ENCODE data around the gene SMIM5. TPM values are rescaled to one million over a fixed set of nuclear protein-coding genes. Genes with fewer than 3 reads are reported as not detected.

SMIM5 gene
- total and polyA plus RNA-seq, 4 donors = 2.1 to 5.8 (median 2.8) TPM

DNA sequence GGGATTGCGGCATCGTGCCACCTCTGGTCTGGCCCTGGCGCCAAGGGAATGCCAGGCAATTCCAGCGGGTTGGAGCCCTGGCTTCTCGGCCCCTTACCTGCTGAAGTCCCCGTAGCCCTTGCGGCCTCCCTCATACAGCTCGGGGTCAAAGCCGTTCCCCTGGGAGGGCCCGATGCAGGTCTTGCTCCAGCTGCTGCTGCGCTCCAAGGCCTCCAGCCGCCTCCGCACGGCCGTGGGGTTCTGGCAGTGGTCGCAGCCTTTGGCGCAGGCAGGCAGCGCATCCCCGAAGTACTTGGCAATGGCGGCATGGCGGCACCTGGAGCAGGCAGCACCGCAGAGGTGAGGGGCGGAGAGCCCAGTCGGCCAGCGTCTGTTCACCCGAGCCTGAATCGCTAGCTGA is 1.9 kb upstream of the SMIM5 start:
- H3K36me3 ChIP-seq (ENCODE audit: control insufficient read depth, insufficient read depth, low read length) = peaks cover 75% of the 10 kb centered on the region
- no peak for DNase-seq (ENCODE audit: low read depth in 4 of 6, low spot score in 6 of 6)
- H3K27me3 ChIP-seq (ENCODE audit: control insufficient read depth, insufficient read depth, low read length) = no peaks in the 10 kb centered on the region
- H3K4me3 ChIP-seq (ENCODE audit: low read depth, low read length) = no peak overlapping the region
- H3K9me3 ChIP-seq (ENCODE audit: control insufficient read depth, insufficient read depth, low read length) = no peaks in the 10 kb centered on the region
- H3K27ac ChIP-seq (ENCODE audit: low read depth, low read length) = no peak overlapping the region
- 95% methylated on average over 27 of the region's 27 CpGs for WGBS (ENCODE audit: insufficient coverage)
- peaks cover 44% of the 10 kb centered on the region for H3K4me1 ChIP-seq (ENCODE audit: control insufficient read depth, insufficient read depth, low read length)

DNA sequence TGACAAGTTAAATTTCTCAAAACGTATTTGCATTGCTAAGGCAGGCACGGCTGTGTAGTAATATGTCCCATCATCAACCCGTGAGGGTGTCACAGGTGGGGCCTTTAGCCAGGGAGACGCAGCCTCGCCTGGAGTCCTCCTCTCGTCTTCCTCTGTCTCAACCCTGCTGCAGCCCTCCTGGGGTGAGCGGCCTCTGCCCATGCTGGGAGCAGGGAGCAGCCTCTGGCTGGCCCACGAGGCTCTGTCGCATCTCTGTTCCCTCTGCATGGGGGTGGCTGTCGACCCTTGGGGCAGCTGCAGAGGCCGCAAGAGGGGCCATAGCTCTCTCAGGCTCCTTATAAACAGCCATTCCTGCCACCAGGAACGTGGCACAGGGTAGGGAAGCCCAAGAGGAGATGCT is 806 bp upstream of the SMIM5 start:
- peaks cover 52% of the 10 kb centered on the region for H3K4me1 ChIP-seq (ENCODE audit: control insufficient read depth, insufficient read depth, low read length)
- WGBS (ENCODE audit: insufficient coverage) = 78% methylated on average over 12 of the region's 12 CpGs
- no peak for DNase-seq (ENCODE audit: low read depth in 4 of 6, low spot score in 6 of 6)
- no peaks in the 10 kb centered on the region for H3K27me3 ChIP-seq (ENCODE audit: control insufficient read depth, insufficient read depth, low read length)
- H3K4me3 ChIP-seq (ENCODE audit: low read depth, low read length) = no peak overlapping the region
- H3K9me3 ChIP-seq (ENCODE audit: control insufficient read depth, insufficient read depth, low read length) = no peaks in the 10 kb centered on the region
- peak overlapping the region; percentile 96 for H3K27ac ChIP-seq (ENCODE audit: low read depth, low read length)
- peaks cover 75% of the 10 kb centered on the region for H3K36me3 ChIP-seq (ENCODE audit: control insufficient read depth, insufficient read depth, low read length)

DNA sequence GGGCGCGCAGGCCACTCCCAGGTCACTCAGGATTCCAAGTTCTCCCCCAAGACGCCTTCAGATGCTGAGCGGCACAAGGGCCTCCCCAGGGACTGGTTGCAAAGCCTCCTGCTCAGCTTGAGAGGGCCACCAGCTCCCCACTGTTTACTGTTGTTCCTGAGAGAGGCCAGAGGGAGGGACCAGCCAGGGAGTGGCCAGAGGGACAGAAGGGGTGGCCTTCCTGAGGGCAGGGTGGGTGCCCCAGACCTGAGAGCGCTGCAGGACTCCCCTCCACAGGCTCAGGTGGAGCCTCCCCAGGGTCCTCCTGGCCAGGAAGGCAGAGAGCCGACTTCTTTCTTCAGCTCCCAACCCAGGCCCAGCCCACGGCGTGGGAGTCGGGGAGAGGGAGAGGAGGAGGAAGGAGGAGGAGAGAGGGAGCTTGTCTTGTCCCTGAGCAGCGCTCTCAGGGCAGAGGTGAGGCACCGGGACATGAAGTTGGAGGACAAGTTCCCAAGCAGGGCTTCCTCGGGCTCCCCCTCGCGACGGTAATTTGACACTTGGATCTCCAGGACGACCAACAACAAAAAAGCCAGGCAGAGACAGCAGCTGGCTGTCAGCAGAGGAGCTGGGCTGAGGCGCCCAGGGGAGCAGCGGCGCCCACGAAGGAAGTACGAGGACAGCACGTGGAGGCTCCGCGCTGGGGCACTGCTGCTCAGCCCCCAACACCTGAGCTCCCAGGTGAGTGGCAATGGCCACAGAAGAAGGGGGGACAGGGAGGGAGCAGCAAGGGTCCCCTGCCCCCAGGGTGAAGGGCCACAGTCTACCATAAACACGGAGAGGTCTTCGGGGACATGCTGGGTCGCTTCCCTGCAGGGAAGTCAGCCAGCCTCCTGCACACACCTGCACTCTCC is 497 bp downstream of the SMIM5 start:
- 16% methylated on average over 25 of the region's 27 CpGs for WGBS (ENCODE audit: insufficient coverage)
- DNase-seq (ENCODE audit: low read depth in 4 of 6, low spot score in 6 of 6) = peak; percentile 57 to 93 (median 75)
- H3K36me3 ChIP-seq (ENCODE audit: control insufficient read depth, insufficient read depth, low read length) = peaks cover 76% of the 10 kb centered on the region
- peak overlapping the region; percentile 96 for H3K27ac ChIP-seq (ENCODE audit: low read depth, low read length)
- H3K4me3 ChIP-seq (ENCODE audit: low read depth, low read length) = peak overlapping the region; percentile 43
- no peaks in the 10 kb centered on the region for H3K9me3 ChIP-seq (ENCODE audit: control insufficient read depth, insufficient read depth, low read length)
- peaks cover 56% of the 10 kb centered on the region for H3K4me1 ChIP-seq (ENCODE audit: control insufficient read depth, insufficient read depth, low read length)
- H3K27me3 ChIP-seq (ENCODE audit: control insufficient read depth, insufficient read depth, low read length) = no peaks in the 10 kb centered on the region

DNA sequence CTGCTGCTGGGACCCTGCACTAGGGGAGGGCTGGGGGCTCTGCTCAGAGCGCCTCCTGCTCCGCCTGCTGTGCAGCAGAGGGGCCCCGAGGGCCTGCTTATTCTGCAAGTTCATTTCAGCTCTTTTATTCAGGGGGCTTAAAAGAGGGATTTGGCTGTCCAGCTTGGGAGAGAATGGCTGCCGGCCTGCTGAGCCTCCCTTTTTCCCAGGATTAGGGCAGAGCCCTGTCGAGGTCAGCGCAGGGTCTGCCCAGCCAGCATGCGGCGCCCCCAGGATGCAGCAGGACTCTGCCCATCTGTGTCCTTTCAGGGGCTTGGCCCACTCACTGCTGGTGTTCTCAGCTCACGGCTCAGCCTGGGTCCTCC is 1.1 kb downstream of the SMIM5 start:
- Histone ChIP-seq H3K4me1 (ENCODE audit: control insufficient read depth, insufficient read depth, low read length) (peaks cover 56% of the 10 kb centered on the region), H3K27me3 (ENCODE audit: control insufficient read depth, insufficient read depth, low read length) (no peaks in the 10 kb centered on the region), H3K9me3 (ENCODE audit: control insufficient read depth, insufficient read depth, low read length) (no peaks in the 10 kb centered on the region), H3K36me3 (ENCODE audit: control insufficient read depth, insufficient read depth, low read length) (peaks cover 76% of the 10 kb centered on the region), H3K27ac (ENCODE audit: low read depth, low read length) (peak overlapping the region; percentile 96), H3K4me3 (ENCODE audit: low read depth, low read length) (peak overlapping the region; percentile 43)
- DNase-seq (ENCODE audit: low read depth in 4 of 6, low spot score in 6 of 6) = no peak
- WGBS (ENCODE audit: insufficient coverage) = 41% methylated on average over 9 of the region's 9 CpGs

GRCh38 chr17:75634754-75635609 is 1.7 kb downstream of the SMIM5 start:
- DNase-seq (ENCODE audit: low read depth in 4 of 6, low spot score in 6 of 6) = no peak
- Histone ChIP-seq H3K9me3 (ENCODE audit: control insufficient read depth, insufficient read depth, low read length) (no peaks in the 10 kb centered on the region), H3K36me3 (ENCODE audit: control insufficient read depth, insufficient read depth, low read length) (peaks cover 76% of the 10 kb centered on the region), H3K27ac (ENCODE audit: low read depth, low read length) (peak overlapping the region; percentile 96), H3K27me3 (ENCODE audit: control insufficient read depth, insufficient read depth, low read length) (no peaks in the 10 kb centered on the region), H3K4me3 (ENCODE audit: low read depth, low read length) (peak overlapping the region; percentile 43), H3K4me1 (ENCODE audit: control insufficient read depth, insufficient read depth, low read length) (peaks cover 56% of the 10 kb centered on the region)
- WGBS (ENCODE audit: insufficient coverage) = 71% methylated on average over 17 of the region's 20 CpGs

- Histone ChIP-seq H3K36me3 (ENCODE audit: control insufficient read depth, insufficient read depth, low read length) (peaks cover 76% of the 10 kb centered on the region), H3K4me1 (ENCODE audit: control insufficient read depth, insufficient read depth, low read length) (peaks cover 56% of the 10 kb centered on the region), H3K27me3 (ENCODE audit: control insufficient read depth, insufficient read depth, low read length) (no peaks in the 10 kb centered on the region), H3K4me3 (ENCODE audit: low read depth, low read length) (no peak overlapping the region), H3K27ac (ENCODE audit: low read depth, low read length) (peak overlapping the region; percentile 96), H3K9me3 (ENCODE audit: control insufficient read depth, insufficient read depth, low read length) (no peaks in the 10 kb centered on the region)
- 71% methylated on average over 16 of the region's 16 CpGs for WGBS (ENCODE audit: insufficient coverage)
- DNase-seq (ENCODE audit: low read depth in 4 of 6, low spot score in 6 of 6) = no peak
Observed at GRCh38 chr17:75635610-75636202, 2.5 kb downstream of the SMIM5 start.

DNA sequence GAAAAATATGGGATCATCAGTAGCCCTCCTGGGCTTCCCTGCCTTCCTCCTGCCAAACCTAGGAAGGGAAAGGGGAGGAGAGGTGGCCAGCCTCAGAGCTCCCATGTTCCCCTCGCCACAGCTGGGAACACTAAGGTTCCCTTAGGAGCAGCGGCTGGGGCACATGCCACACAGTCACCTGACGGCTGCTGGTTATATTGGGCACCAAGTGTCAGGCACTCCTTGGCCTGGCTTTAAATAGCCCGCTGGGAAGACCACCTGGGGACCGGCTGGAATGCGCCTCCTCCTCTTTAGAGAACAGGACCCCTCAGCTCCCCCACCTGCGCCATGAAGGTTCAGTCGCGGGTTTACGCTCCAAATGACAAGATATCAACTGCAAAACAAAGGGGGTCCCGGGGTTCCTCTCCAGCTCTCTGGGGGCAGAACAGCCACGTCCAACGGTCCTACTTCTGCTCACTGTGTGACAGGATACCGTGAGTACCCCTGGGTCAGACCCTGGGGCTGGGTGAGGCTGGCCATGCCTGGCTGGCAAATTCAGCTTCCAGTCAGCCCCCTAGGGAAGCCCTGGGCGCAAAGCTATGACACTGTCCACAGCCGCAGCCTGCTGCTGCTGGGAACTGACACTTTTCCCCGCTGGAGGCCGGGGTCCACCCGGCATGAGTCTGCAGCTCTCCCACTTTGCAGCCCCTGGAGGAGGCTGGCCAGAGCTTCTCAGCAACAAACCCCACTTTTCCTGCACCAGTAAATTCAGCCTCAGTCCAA is 3.3 kb downstream of the SMIM5 start:
- Histone ChIP-seq H3K4me3 (ENCODE audit: low read depth, low read length) (no peak overlapping the region), H3K27me3 (ENCODE audit: control insufficient read depth, insufficient read depth, low read length) (no peaks in the 10 kb centered on the region), H3K4me1 (ENCODE audit: control insufficient read depth, insufficient read depth, low read length) (peaks cover 56% of the 10 kb centered on the region), H3K27ac (ENCODE audit: low read depth, low read length) (peak overlapping the region; percentile 27), H3K36me3 (ENCODE audit: control insufficient read depth, insufficient read depth, low read length) (peaks cover 74% of the 10 kb centered on the region), H3K9me3 (ENCODE audit: control insufficient read depth, insufficient read depth, low read length) (no peaks in the 10 kb centered on the region)
- DNase-seq (ENCODE audit: low read depth in 4 of 6, low spot score in 6 of 6) = no peak
- WGBS (ENCODE audit: insufficient coverage) = 82% methylated on average over 19 of the region's 19 CpGs

GRCh38 chr17:75637143-75637538 is 3.9 kb downstream of the SMIM5 start:
- H3K4me1 ChIP-seq (ENCODE audit: control insufficient read depth, insufficient read depth, low read length) = peaks cover 56% of the 10 kb centered on the region
- H3K36me3 ChIP-seq (ENCODE audit: control insufficient read depth, insufficient read depth, low read length) = peaks cover 76% of the 10 kb centered on the region
- no peak overlapping the region for H3K27ac ChIP-seq (ENCODE audit: low read depth, low read length)
- 63% methylated on average over 13 of the region's 13 CpGs for WGBS (ENCODE audit: insufficient coverage)
- peak in 2 of 6 donors; percentile 26 to 46 for DNase-seq (ENCODE audit: low read depth in 4 of 6, low spot score in 6 of 6)
- no peak overlapping the region for H3K4me3 ChIP-seq (ENCODE audit: low read depth, low read length)
- H3K9me3 ChIP-seq (ENCODE audit: control insufficient read depth, insufficient read depth, low read length) = no peaks in the 10 kb centered on the region
- H3K27me3 ChIP-seq (ENCODE audit: control insufficient read depth, insufficient read depth, low read length) = no peaks in the 10 kb centered on the region

- H3K4me3 ChIP-seq (ENCODE audit: low read depth, low read length) = no peak overlapping the region
- no peaks in the 10 kb centered on the region for H3K27me3 ChIP-seq (ENCODE audit: control insufficient read depth, insufficient read depth, low read length)
- H3K36me3 ChIP-seq (ENCODE audit: control insufficient read depth, insufficient read depth, low read length) = peaks cover 75% of the 10 kb centered on the region
- H3K4me1 ChIP-seq (ENCODE audit: control insufficient read depth, insufficient read depth, low read length) = peaks cover 53% of the 10 kb centered on the region
- no peak overlapping the region for H3K27ac ChIP-seq (ENCODE audit: low read depth, low read length)
- WGBS (ENCODE audit: insufficient coverage) = 93% methylated on average over 6 of the region's 7 CpGs
- H3K9me3 ChIP-seq (ENCODE audit: control insufficient read depth, insufficient read depth, low read length) = no peaks in the 10 kb centered on the region
- no peak for DNase-seq (ENCODE audit: low read depth in 4 of 6, low spot score in 6 of 6)
Observed at GRCh38 chr17:75637551-75637950, 4.3 kb downstream of the SMIM5 start.

Data from spinal cord (tissue), 10 donors.